NCI-H774 (cell line): ENCODE measurements around the gene OBSCN.

Source experiments
- DNase-seq: peaks from one replicate; lab custom pipeline; 2025; lab: John Stamatoyannopoulos, UW

The OBSCN gene

GRCh38 chr1:228307218-228308023 is 99.6 kb downstream of the OBSCN start:
- DNase-seq: no peak

- no peak for DNase-seq
These were observed 100.3 kb downstream of the OBSCN start for GRCh38 chr1:228308085-228308601.

GRCh38 chr1:228308628-228309325 is 100.9 kb downstream of the OBSCN start:
- DNase-seq: no peak

GRCh38 chr1:228309326-228310067 is 101.7 kb downstream of the OBSCN start:
- no peak for DNase-seq

- no peak for DNase-seq
These were observed 102.4 kb downstream of the OBSCN start for GRCh38 chr1:228310162-228310792.

- DNase-seq: no peak
These were observed 103.2 kb downstream of the OBSCN start for GRCh38 chr1:228311091-228311490.

- DNase-seq: no peak
These were observed 104.4 kb downstream of the OBSCN start for GRCh38 chr1:228312136-228312764.

GRCh38 chr1:228313536-228314277 is 105.9 kb downstream of the OBSCN start:
- DNase-seq: no peak

GRCh38 chr1:228314315-228314657 is 106.4 kb downstream of the OBSCN start:
- DNase-seq: no peak

- no peak for DNase-seq
These were observed 107.0 kb downstream of the OBSCN start for GRCh38 chr1:228314658-228315483.

GRCh38 chr1:228315484-228315944 is 107.7 kb downstream of the OBSCN start:
- no peak for DNase-seq

- DNase-seq: no peak
These were observed 108.2 kb downstream of the OBSCN start for GRCh38 chr1:228315945-228316588.

GRCh38 chr1:228316589-228317387 is 108.9 kb downstream of the OBSCN start:
- DNase-seq: no peak

- DNase-seq: no peak
These were observed 109.6 kb downstream of the OBSCN start for GRCh38 chr1:228317411-228317828.

GRCh38 chr1:228317891-228318810 is 110.3 kb downstream of the OBSCN start:
- no peak for DNase-seq

- DNase-seq: no peak
These were observed 111.0 kb downstream of the OBSCN start for GRCh38 chr1:228318823-228319241.

- no peak for DNase-seq
These were observed 111.7 kb downstream of the OBSCN start for GRCh38 chr1:228319352-228320088.
